ENCODE measurements around the gene DSC2. TPM values are rescaled to one million over a fixed set of nuclear protein-coding genes. Genes with fewer than 3 reads are reported as not detected.

DSC2 gene
- total and polyA plus RNA-seq, 5 donors from 2014 or later = not detected

- no peak overlapping the region for H3K4me3 Mint-ChIP-seq
- peaks cover 1 to 44% (median 10%) of the 10 kb centered on the region in 7 donors for H3K9me3 Mint-ChIP-seq
- no peaks in the 10 kb centered on the region for H3K36me3 Mint-ChIP-seq
Observed at GRCh38 chr18:31050635-31051034, 51.6 kb downstream of the DSC2 start.

GRCh38 chr18:31049189-31049588 lies 53.0 kb downstream of the DSC2 start:
- Histone ChIP-seq H3K9me3 (ENCODE audit: control insufficient read depth in 2 of 2, low read length in 2 of 2) (no peaks in the 10 kb centered on the region), H3K4me3 (ENCODE audit: low read depth, low read length) (no peak overlapping the region), H3K27ac (ENCODE audit: insufficient read depth, low read length, poor library complexity, severe bottlenecking) (no peak overlapping the region), H3K27me3 (ENCODE audit: control insufficient read depth, insufficient read depth, low read length) (no peaks in the 10 kb centered on the region), H3K4me1 (ENCODE audit: control insufficient read depth, insufficient read depth, low read length, poor library complexity, severe bottlenecking) (no peaks in the 10 kb centered on the region), H3K36me3 (ENCODE audit: control insufficient read depth, insufficient read depth, low read length) (no peaks in the 10 kb centered on the region)
- no peak for DNase-seq
- Mint-ChIP-seq H3K4me1 (no peaks in the 10 kb centered on the region), H3K4me3 (no peak overlapping the region), H3K9me3 (peaks cover 2 to 40% (median 10%) of the 10 kb centered on the region in 7 donors), H3K36me3 (no peaks in the 10 kb centered on the region), H3K27me3 (no peaks in the 10 kb centered on the region), H3K27ac (no peak overlapping the region)
- ATAC-seq (ENCODE audit: low read depth in 2 of 2) = no peak

More at GRCh38 chr18:31050635-31051034, 51.6 kb downstream of the DSC2 start:
- no peak overlapping the region for H3K27ac ChIP-seq (ENCODE audit: insufficient read depth, low read length, poor library complexity, severe bottlenecking)
- ATAC-seq (ENCODE audit: low read depth in 2 of 2) = no peak
- Mint-ChIP-seq H3K4me1 (no peaks in the 10 kb centered on the region), H3K27ac (no peak overlapping the region), H3K27me3 (no peaks in the 10 kb centered on the region)
- no peaks in the 10 kb centered on the region for H3K9me3 ChIP-seq (ENCODE audit: control insufficient read depth in 2 of 2, low read length in 2 of 2)
- H3K27me3 ChIP-seq (ENCODE audit: control insufficient read depth, insufficient read depth, low read length) = no peaks in the 10 kb centered on the region
- DNase-seq = no peak
- no peak overlapping the region for H3K4me3 ChIP-seq (ENCODE audit: low read depth, low read length)
- H3K36me3 ChIP-seq (ENCODE audit: control insufficient read depth, insufficient read depth, low read length) = no peaks in the 10 kb centered on the region
- no peaks in the 10 kb centered on the region for H3K4me1 ChIP-seq (ENCODE audit: control insufficient read depth, insufficient read depth, low read length, poor library complexity, severe bottlenecking)

- H3K36me3 Mint-ChIP-seq = no peaks in the 10 kb centered on the region
- H3K27ac Mint-ChIP-seq = no peak overlapping the region
- no peak overlapping the region for H3K27ac ChIP-seq (ENCODE audit: insufficient read depth, low read length, poor library complexity, severe bottlenecking)
- no peak for ATAC-seq (ENCODE audit: low read depth in 2 of 2)
- no peak overlapping the region for H3K4me3 Mint-ChIP-seq
- no peaks in the 10 kb centered on the region for H3K27me3 ChIP-seq (ENCODE audit: control insufficient read depth, insufficient read depth, low read length)
- H3K4me1 ChIP-seq (ENCODE audit: control insufficient read depth, insufficient read depth, low read length, poor library complexity, severe bottlenecking) = no peaks in the 10 kb centered on the region
- H3K36me3 ChIP-seq (ENCODE audit: control insufficient read depth, insufficient read depth, low read length) = no peaks in the 10 kb centered on the region
- DNase-seq = no peak
- no peak overlapping the region for H3K4me3 ChIP-seq (ENCODE audit: low read depth, low read length)
- peaks cover 0 to 4% of the 10 kb centered on the region in 2 experiments for H3K9me3 ChIP-seq (ENCODE audit: control insufficient read depth in 2 of 2, low read length in 2 of 2)
- H3K9me3 Mint-ChIP-seq = peaks cover 3 to 45% (median 11%) of the 10 kb centered on the region in 7 donors
- peaks cover 3% of the 10 kb centered on the region for H3K27me3 Mint-ChIP-seq
- no peaks in the 10 kb centered on the region for H3K4me1 Mint-ChIP-seq
Observed at GRCh38 chr18:31048216-31048615, 54.0 kb downstream of the DSC2 start.

- ATAC-seq (ENCODE audit: low read depth in 2 of 2) = no peak
- Histone ChIP-seq H3K4me3 (ENCODE audit: low read depth, low read length) (no peak overlapping the region), H3K4me1 (ENCODE audit: control insufficient read depth, insufficient read depth, low read length, poor library complexity, severe bottlenecking) (no peaks in the 10 kb centered on the region), H3K36me3 (ENCODE audit: control insufficient read depth, insufficient read depth, low read length) (no peaks in the 10 kb centered on the region), H3K9me3 (ENCODE audit: control insufficient read depth in 2 of 2, low read length in 2 of 2) (peaks cover 4% of the 10 kb centered on the region in 2 experiments), H3K27ac (ENCODE audit: insufficient read depth, low read length, poor library complexity, severe bottlenecking) (no peak overlapping the region), H3K27me3 (ENCODE audit: control insufficient read depth, insufficient read depth, low read length) (no peaks in the 10 kb centered on the region)
- Mint-ChIP-seq H3K27me3 (peaks cover 10% of the 10 kb centered on the region), H3K27ac (no peak overlapping the region), H3K36me3 (no peaks in the 10 kb centered on the region), H3K9me3 (peaks cover 3 to 36% (median 5%) of the 10 kb centered on the region in 7 donors), H3K4me3 (no peak overlapping the region), H3K4me1 (no peaks in the 10 kb centered on the region)
- no peak for DNase-seq
Observed at GRCh38 chr18:31046916-31047315, 55.3 kb downstream of the DSC2 start.

- Histone ChIP-seq H3K36me3 (ENCODE audit: control insufficient read depth, insufficient read depth, low read length) (no peaks in the 10 kb centered on the region), H3K27me3 (ENCODE audit: control insufficient read depth, insufficient read depth, low read length) (no peaks in the 10 kb centered on the region), H3K27ac (ENCODE audit: insufficient read depth, low read length, poor library complexity, severe bottlenecking) (no peak overlapping the region), H3K4me1 (ENCODE audit: control insufficient read depth, insufficient read depth, low read length, poor library complexity, severe bottlenecking) (no peaks in the 10 kb centered on the region), H3K4me3 (ENCODE audit: low read depth, low read length) (no peak overlapping the region), H3K9me3 (ENCODE audit: control insufficient read depth in 2 of 2, low read length in 2 of 2) (peaks cover 4 to 12% of the 10 kb centered on the region in 2 experiments)
- H3K9me3 Mint-ChIP-seq = peaks cover 5 to 30% (median 6%) of the 10 kb centered on the region in 7 donors
- peaks cover 23% of the 10 kb centered on the region for H3K27me3 Mint-ChIP-seq
- no peak for ATAC-seq (ENCODE audit: low read depth in 2 of 2)
- H3K36me3 Mint-ChIP-seq = no peaks in the 10 kb centered on the region
- H3K4me1 Mint-ChIP-seq = no peaks in the 10 kb centered on the region
- H3K4me3 Mint-ChIP-seq = no peak overlapping the region
- DNase-seq = no peak
- H3K27ac Mint-ChIP-seq = no peak overlapping the region
Observed at GRCh38 chr18:31045599-31045998, 56.6 kb downstream of the DSC2 start.

GRCh38 chr18:31044926-31045325 lies 57.3 kb downstream of the DSC2 start:
- peaks cover 27% of the 10 kb centered on the region for H3K27me3 Mint-ChIP-seq
- ATAC-seq (ENCODE audit: low read depth in 2 of 2) (no peak), DNase-seq (no peak)
- no peak overlapping the region for H3K27ac Mint-ChIP-seq
- Histone ChIP-seq H3K27ac (ENCODE audit: insufficient read depth, low read length, poor library complexity, severe bottlenecking) (no peak overlapping the region), H3K36me3 (ENCODE audit: control insufficient read depth, insufficient read depth, low read length) (no peaks in the 10 kb centered on the region), H3K9me3 (ENCODE audit: control insufficient read depth in 2 of 2, low read length in 2 of 2) (peaks cover 4 to 12% of the 10 kb centered on the region in 2 experiments), H3K4me3 (ENCODE audit: low read depth, low read length) (no peak overlapping the region), H3K4me1 (ENCODE audit: control insufficient read depth, insufficient read depth, low read length, poor library complexity, severe bottlenecking) (no peaks in the 10 kb centered on the region), H3K27me3 (ENCODE audit: control insufficient read depth, insufficient read depth, low read length) (no peaks in the 10 kb centered on the region)
- H3K4me3 Mint-ChIP-seq = no peak overlapping the region
- H3K36me3 Mint-ChIP-seq = no peaks in the 10 kb centered on the region
- peaks cover 5 to 30% (median 6%) of the 10 kb centered on the region in 7 donors for H3K9me3 Mint-ChIP-seq
- H3K4me1 Mint-ChIP-seq = no peaks in the 10 kb centered on the region

- no peak for ATAC-seq (ENCODE audit: low read depth in 2 of 2)
- DNase-seq = no peak
- H3K36me3 ChIP-seq (ENCODE audit: control insufficient read depth, insufficient read depth, low read length) = no peaks in the 10 kb centered on the region
- H3K4me1 Mint-ChIP-seq = no peaks in the 10 kb centered on the region
- no peak overlapping the region for H3K27ac Mint-ChIP-seq
- H3K4me3 Mint-ChIP-seq = no peak overlapping the region
- peaks cover 4 to 12% of the 10 kb centered on the region in 2 experiments for H3K9me3 ChIP-seq (ENCODE audit: control insufficient read depth in 2 of 2, low read length in 2 of 2)
- H3K27me3 Mint-ChIP-seq = peaks cover 27% of the 10 kb centered on the region
- no peaks in the 10 kb centered on the region for H3K4me1 ChIP-seq (ENCODE audit: control insufficient read depth, insufficient read depth, low read length, poor library complexity, severe bottlenecking)
- no peaks in the 10 kb centered on the region for H3K27me3 ChIP-seq (ENCODE audit: control insufficient read depth, insufficient read depth, low read length)
- H3K36me3 Mint-ChIP-seq = no peaks in the 10 kb centered on the region
- H3K9me3 Mint-ChIP-seq = peaks cover 5 to 30% (median 6%) of the 10 kb centered on the region in 7 donors
- no peak overlapping the region for H3K27ac ChIP-seq (ENCODE audit: insufficient read depth, low read length, poor library complexity, severe bottlenecking)
- no peak overlapping the region for H3K4me3 ChIP-seq (ENCODE audit: low read depth, low read length)
Observed at GRCh38 chr18:31043709-31044108, 58.5 kb downstream of the DSC2 start.

GRCh38 chr18:31042406-31043181 lies 59.6 kb downstream of the DSC2 start, which contains the start of gene DSC3:
Gene DSC3, minus strand, starts transcription at chr18:31042742. Its CDS starts 82 bp downstream, at chr18:31042660.
- H3K27me3 ChIP-seq (ENCODE audit: control insufficient read depth, insufficient read depth, low read length) = no peaks in the 10 kb centered on the region
- Mint-ChIP-seq H3K27ac (no peak within 1 kb of the TSS), H3K4me3 (no peak within 1 kb of the TSS)

More at GRCh38 chr18:31042406-31043181, 59.6 kb downstream of the DSC2 start, which contains the start of gene DSC3:
- ATAC-seq (ENCODE audit: low read depth in 2 of 2) (no peak), DNase-seq (no peak)
- Histone ChIP-seq H3K4me1 (ENCODE audit: control insufficient read depth, insufficient read depth, low read length, poor library complexity, severe bottlenecking) (no peaks in the 10 kb centered on the region), H3K4me3 (ENCODE audit: low read depth, low read length) (no peak within 1 kb of the TSS), H3K27ac (ENCODE audit: insufficient read depth, low read length, poor library complexity, severe bottlenecking) (no peak within 1 kb of the TSS), H3K36me3 (ENCODE audit: control insufficient read depth, insufficient read depth, low read length) (no peaks in the 10 kb centered on the region), H3K9me3 (ENCODE audit: control insufficient read depth in 2 of 2, low read length in 2 of 2) (peaks cover 4 to 12% of the 10 kb centered on the region in 2 experiments)
- Mint-ChIP-seq H3K9me3 (peaks cover 5 to 28% (median 8%) of the 10 kb centered on the region in 7 donors), H3K36me3 (no peaks in the 10 kb centered on the region), H3K4me1 (no peaks in the 10 kb centered on the region), H3K27me3 (peaks cover 27% of the 10 kb centered on the region)

Measured in CD4-positive, CD25-positive, alpha-beta regulatory T cell (primary cell).